Breast epithelium (tissue), 3 donors: ENCODE results near the gene LSM2.

Experiments
- CTCF ChIP-seq, 3 donors: fragments of 450-650 bp; IDR thresholded peaks; one replicate each; pipeline ENCODE4 v1.5.1; 2016 to 2017; ENCODE audit warnings: antibody characterized with exemption in 3 of 3, mild to moderate bottlenecking in 3 of 3, moderate library complexity in 3 of 3
- POLR2A ChIP-seq: fragments of 450-650 bp; IDR thresholded peaks from one replicate; pipeline ENCODE4 v1.6.1; 2016; ENCODE audit warnings: antibody characterized with exemption, mild to moderate bottlenecking, moderate library complexity

GRCh38 chr6:31796993-31797385, 9.8 kb downstream of the LSM2 start:
- TF ChIP-seq CTCF (IDR thresholded peaks at IDR 0.05) (no peak), POLR2A (no peak)
